Stimulated activated CD4-positive, alpha-beta T cell treated with anti-CD3 and anti-CD28 coated beads, TNF-alpha, amount 100 ng/mL, for 24 hours (primary cell): Measurements from ENCODE around the gene WDR4.
"Not testable (repeated sequence)": the region's sequence is repeated elsewhere in the genome, so short reads cannot be mapped to it uniquely, and the experiment has no call there.

Experiments
- DNase-seq, 3 experiments: peaks; one replicate each; pipeline ENCODE4 v3.0.0-alpha.2; 2020; ENCODE audit warnings: low read depth in 3 of 3

Gene WDR4

GRCh38 chr21:42815217-42815616, 64.1 kb downstream of the WDR4 start:
- no peak for DNase-seq

- not testable (repeated sequence) for DNase-seq
Observed at GRCh38 chr21:42812528-42813241, 66.7 kb downstream of the WDR4 start.

GRCh38 chr21:42811960-42812359, 67.4 kb downstream of the WDR4 start:
- DNase-seq = no peak

- DNase-seq = no peak
Observed at GRCh38 chr21:42809577-42810475, 69.5 kb downstream of the WDR4 start.

GRCh38 chr21:42809171-42809570, 70.2 kb downstream of the WDR4 start:
- DNase-seq = no peak

- no peak for DNase-seq
Observed at GRCh38 chr21:42807938-42808613, 71.3 kb downstream of the WDR4 start.

- DNase-seq = not testable (repeated sequence)
Observed at GRCh38 chr21:42807293-42807895, 71.9 kb downstream of the WDR4 start.

- no peak for DNase-seq
Observed at GRCh38 chr21:42806509-42807140, 72.7 kb downstream of the WDR4 start.

GRCh38 chr21:42801616-42802015, 77.7 kb downstream of the WDR4 start:
- not testable (repeated sequence) for DNase-seq

- DNase-seq = no peak
Observed at GRCh38 chr21:42799948-42800347, 79.4 kb downstream of the WDR4 start.

GRCh38 chr21:42799516-42799915, 79.8 kb downstream of the WDR4 start:
- DNase-seq = no peak
